Adrenal gland (tissue), 12 donors: ENCODE data around the gene ACTN1. TPM values are rescaled to one million over a fixed set of nuclear protein-coding genes. Genes with fewer than 3 reads are reported as not detected.
A peak's percentile ranks its signal among the peaks of the same experiment; 100 is the strongest.

Source experiments
- DNase-seq, 7 donors: peaks; one replicate each; pipeline ENCODE4 v3.0.0-alpha.2; 2019 to 2020
- H3K27ac ChIP-seq, 5 donors: fragments of 200-600 bp; sonication (generic) in 4 of 5; 1 replicate in 3 of 5; 2 replicates in 2 of 5; pipeline versions ENCODE4 v1.5.1 to v1.8.0; 2016 to 2020; ENCODE audit warnings: mild to moderate bottlenecking in 1 of 5
- H3K27me3 ChIP-seq: fragments of 200-600 bp; 2 replicates; pipeline ENCODE4 v1.8.0; 2021
- H3K36me3 ChIP-seq, 2 donors: fragments of 200-600 bp; replicated peaks in 1 of 2; 1 replicate in 1 of 2; 2 replicates in 1 of 2; pipeline versions ENCODE4 v1.5.1 to v1.8.0; 2018 to 2022
- H3K4me1 ChIP-seq, 2 donors: fragments of 200-600 bp; replicated peaks in 1 of 2; 1 replicate in 1 of 2; 2 replicates in 1 of 2; pipeline versions ENCODE4 v1.5.1 to v1.8.0; 2018 to 2021
- H3K4me3 ChIP-seq, 4 donors: fragments of 200-600 bp; sonication (generic) in 3 of 4; one replicate each; pipeline ENCODE4 v1.5.1; 2016 to 2018
- H3K9me3 ChIP-seq, 3 donors: fragments of 200-600 bp; sonication (generic) in 1 of 3; replicated peaks in 1 of 3; 1 replicate in 2 of 3; 2 replicates in 1 of 3; pipeline versions ENCODE4 v1.5.1 to v1.8.0; 2016 to 2021
- POLR2A ChIP-seq, 2 donors: fragments of 450-650 bp; IDR thresholded peaks; one replicate each; pipeline ENCODE4 v1.6.1; 2017; ENCODE audit warnings: antibody characterized with exemption in 2 of 2, mild to moderate bottlenecking in 2 of 2, moderate library complexity in 1 of 2
- WGBS, 4 donors: extraction: QIAGEN DNeasy Blood & Tissue Kit in 2 of 4; methylation state at CpG; one replicate each; pipeline versions ENCODE4 v1.1.5 to v1.1.7; 2013 to 2017; 5-methylcytosine and 5-hydroxymethylcytosine counted together
- intact Hi-C, 2 donors: fragments of 100-400 bp; cut with DNase I; formaldehyde crosslinking; loops; one replicate each; pipeline versions ENCODE4 v1.14.1 to v1.15.0; 2022 to 2023
- polyA plus RNA-seq, 3 donors: library from polyadenylated mRNA; stranded (reverse); fragments of 200-250 nt in 2 of 3; fragments of 350-450 nt in 1 of 3; fragmentation: Illumina TruSeq in 1 of 3; extraction: RNeasy Lipid Tissue Mini Kit (QIAGEN cat#74804) in 1 of 3; gene quantifications; one replicate each; pipeline ENCODE4 v1.2.3, GENCODE V29; 2013 to 2014
- total RNA-seq, 9 donors: library from RNA; depleted of rRNA in 4 of 9; stranded (reverse); fragments of >200 nt in 4 of 9; fragments of 120-200 nt in 1 of 9; fragmentation: NEBNext Ultra II Directional in 1 of 9; extraction: Animal tissue kit (Norgen Biotek cat#: 25700) in 1 of 9; gene quantifications; one replicate each; pipeline versions ENCODE4 v1.1.0 to v1.2.4, GENCODE V29; 2013 to 2023
- TF ChIP-seq, protein P1 (sequence below), 6 experiments: fragments of 450-650 bp in 4 of 6; fragments of 200-600 bp in 2 of 6; sonication (generic) in 1 of 6; IDR thresholded peaks; 1 replicate in 5 of 6; 2 replicates in 1 of 6; pipeline versions ENCODE4 v1.5.1 to v1.8.0; 2016 to 2021; ENCODE audit warnings: antibody characterized with exemption in 6 of 6, mild to moderate bottlenecking in 2 of 6, moderate library complexity in 1 of 6
- donor health status: healthy with polysubstance abuse.
- donor health status: Bipolar disorder and iron deficiency.
- donor health status: DM: yes; HTN: yes; CAD: no.
- donor health status: DM: no; HTN: no; CAD: no.
- donor health status: DM: no; HTN: no; CAD: no.
- donor health status: DM: yes; HTN: yes; CAD: no.

Gene ACTN1
- total and polyA plus RNA-seq, 12 donors, result 11.6 to 180 (median 74.3) TPM

DNA sequence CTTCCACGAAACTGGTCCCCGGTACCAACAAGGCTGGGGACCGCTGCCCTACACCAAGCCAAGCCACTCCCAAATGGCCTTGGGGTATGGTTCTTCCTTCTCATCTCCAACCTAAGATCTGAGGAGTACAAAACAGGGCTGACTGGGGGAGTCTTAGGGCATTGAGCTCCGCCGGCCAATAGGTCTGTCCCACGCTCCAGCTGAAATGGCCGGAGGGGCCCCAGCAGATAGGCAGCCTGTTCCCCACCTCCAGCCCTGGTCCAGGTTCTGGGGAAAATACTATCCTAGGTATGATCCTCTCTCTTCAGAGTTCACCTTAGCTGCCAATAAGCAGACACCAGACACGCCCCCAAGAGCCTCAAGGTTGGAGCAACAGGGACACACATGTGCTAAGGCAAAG, 90.2 kb downstream of the ACTN1 start:
- 92 to 98% (median 97%) methylated on average over 4 to 8 of the region's 8 CpGs for WGBS, 4 donors
- TF ChIP-seq POLR2A (IDR thresholded peaks at IDR 0.05), result no peak
- TF ChIP-seq, protein P1, sequence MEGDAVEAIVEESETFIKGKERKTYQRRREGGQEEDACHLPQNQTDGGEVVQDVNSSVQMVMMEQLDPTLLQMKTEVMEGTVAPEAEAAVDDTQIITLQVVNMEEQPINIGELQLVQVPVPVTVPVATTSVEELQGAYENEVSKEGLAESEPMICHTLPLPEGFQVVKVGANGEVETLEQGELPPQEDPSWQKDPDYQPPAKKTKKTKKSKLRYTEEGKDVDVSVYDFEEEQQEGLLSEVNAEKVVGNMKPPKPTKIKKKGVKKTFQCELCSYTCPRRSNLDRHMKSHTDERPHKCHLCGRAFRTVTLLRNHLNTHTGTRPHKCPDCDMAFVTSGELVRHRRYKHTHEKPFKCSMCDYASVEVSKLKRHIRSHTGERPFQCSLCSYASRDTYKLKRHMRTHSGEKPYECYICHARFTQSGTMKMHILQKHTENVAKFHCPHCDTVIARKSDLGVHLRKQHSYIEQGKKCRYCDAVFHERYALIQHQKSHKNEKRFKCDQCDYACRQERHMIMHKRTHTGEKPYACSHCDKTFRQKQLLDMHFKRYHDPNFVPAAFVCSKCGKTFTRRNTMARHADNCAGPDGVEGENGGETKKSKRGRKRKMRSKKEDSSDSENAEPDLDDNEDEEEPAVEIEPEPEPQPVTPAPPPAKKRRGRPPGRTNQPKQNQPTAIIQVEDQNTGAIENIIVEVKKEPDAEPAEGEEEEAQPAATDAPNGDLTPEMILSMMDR (IDR thresholded peaks at IDR 0.05), result no peak
- Histone ChIP-seq H3K36me3 (peaks cover 0 to 86% of the 10 kb centered on the region in 2 donors), H3K4me3 (no peak overlapping the region), H3K27ac (no peak overlapping the region), H3K27me3 (no peaks in the 10 kb centered on the region), H3K4me1 (no peaks in the 10 kb centered on the region), H3K9me3 (no peaks in the 10 kb centered on the region)
- peak in 1 of 7 donors; percentile 6 for DNase-seq
- intact Hi-C loops, result no loop called here

DNA sequence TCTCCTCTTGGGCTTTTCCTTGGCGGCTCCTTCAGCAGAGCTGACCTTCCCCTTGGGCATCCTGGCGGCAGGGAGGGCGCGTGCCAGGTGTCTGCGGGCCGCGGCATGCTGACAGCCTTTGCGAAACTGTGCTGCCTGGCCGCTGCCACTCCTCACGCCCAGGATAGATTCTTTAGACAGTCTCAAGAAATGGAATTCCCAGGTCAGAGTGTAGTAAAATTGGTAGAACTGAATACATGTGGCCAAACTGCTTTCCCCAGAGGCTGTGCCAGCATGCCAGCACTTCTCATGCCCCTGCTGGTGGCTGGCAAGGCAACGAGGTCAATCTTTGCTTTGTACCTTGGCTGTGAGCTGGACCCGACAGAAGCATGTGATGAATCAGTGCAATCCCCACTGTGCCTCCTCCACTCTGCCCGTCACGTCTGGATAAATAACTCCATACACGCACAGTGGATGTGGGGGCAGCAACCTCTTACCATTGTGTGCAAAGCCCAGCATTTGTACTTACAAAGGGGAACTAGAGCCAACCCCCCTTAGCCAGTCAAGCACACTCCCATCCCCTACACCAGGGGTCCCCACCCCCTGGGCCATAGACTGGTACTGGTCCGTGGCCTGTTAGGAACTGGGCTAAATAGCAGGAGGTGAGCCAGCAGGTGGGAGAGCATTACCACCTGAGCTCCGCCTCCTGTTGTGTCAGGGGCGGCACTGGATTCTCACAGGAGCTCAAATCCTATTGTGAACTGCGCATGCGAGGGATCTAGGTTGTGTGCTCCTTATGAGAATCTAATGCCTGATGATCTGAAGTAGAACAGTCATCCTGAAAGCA, 90.9 kb downstream of the ACTN1 start:
- DNase-seq, result peak in 3 of 7 donors; percentile 16 to 34 (median 29)
- no peak for TF ChIP-seq POLR2A (IDR thresholded peaks at IDR 0.05)
- TF ChIP-seq, protein P1 (IDR thresholded peaks at IDR 0.05), result no peak
- no peaks in the 10 kb centered on the region for H3K27me3 ChIP-seq
- 84 to 90% (median 87%) methylated on average over 18 to 20 of the region's 20 CpGs for WGBS, 4 donors
- no peak overlapping the region for H3K4me3 ChIP-seq
- no peak overlapping the region for H3K27ac ChIP-seq
- intact Hi-C loops, result no loop called here
- no peaks in the 10 kb centered on the region for H3K4me1 ChIP-seq
- no peaks in the 10 kb centered on the region for H3K9me3 ChIP-seq
- peaks cover 0 to 86% of the 10 kb centered on the region in 2 donors for H3K36me3 ChIP-seq

DNA sequence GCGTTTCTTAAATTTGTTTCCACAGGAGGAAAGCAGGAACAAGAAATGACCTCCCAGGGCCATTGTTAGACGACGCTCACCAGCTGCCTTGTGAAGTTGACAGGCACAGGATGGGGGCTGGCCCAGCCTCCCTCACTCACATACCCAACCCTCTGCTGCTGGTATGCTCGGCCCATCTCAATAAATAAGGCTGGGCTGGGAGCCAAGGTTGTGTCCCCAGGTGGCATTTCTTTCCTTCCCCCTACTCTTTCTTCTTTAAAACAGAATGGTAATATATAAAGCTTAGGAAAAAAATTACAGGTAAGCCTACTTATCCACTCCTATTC, 93.0 kb downstream of the ACTN1 start:
- WGBS, 4 donors, result 63 to 82% (median 70%) methylated on average over 4 of the region's 4 CpGs
- peaks cover 0 to 85% of the 10 kb centered on the region in 2 donors for H3K36me3 ChIP-seq
- no peaks in the 10 kb centered on the region for H3K4me1 ChIP-seq
- H3K27ac ChIP-seq, result no peak overlapping the region
- no peak for TF ChIP-seq POLR2A (IDR thresholded peaks at IDR 0.05)
- TF ChIP-seq, protein P1 (IDR thresholded peaks at IDR 0.05), result no peak
- H3K4me3 ChIP-seq, result no peak overlapping the region
- intact Hi-C loops, result no loop called here
- no peaks in the 10 kb centered on the region for H3K9me3 ChIP-seq
- no peak for DNase-seq
- no peaks in the 10 kb centered on the region for H3K27me3 ChIP-seq

DNA sequence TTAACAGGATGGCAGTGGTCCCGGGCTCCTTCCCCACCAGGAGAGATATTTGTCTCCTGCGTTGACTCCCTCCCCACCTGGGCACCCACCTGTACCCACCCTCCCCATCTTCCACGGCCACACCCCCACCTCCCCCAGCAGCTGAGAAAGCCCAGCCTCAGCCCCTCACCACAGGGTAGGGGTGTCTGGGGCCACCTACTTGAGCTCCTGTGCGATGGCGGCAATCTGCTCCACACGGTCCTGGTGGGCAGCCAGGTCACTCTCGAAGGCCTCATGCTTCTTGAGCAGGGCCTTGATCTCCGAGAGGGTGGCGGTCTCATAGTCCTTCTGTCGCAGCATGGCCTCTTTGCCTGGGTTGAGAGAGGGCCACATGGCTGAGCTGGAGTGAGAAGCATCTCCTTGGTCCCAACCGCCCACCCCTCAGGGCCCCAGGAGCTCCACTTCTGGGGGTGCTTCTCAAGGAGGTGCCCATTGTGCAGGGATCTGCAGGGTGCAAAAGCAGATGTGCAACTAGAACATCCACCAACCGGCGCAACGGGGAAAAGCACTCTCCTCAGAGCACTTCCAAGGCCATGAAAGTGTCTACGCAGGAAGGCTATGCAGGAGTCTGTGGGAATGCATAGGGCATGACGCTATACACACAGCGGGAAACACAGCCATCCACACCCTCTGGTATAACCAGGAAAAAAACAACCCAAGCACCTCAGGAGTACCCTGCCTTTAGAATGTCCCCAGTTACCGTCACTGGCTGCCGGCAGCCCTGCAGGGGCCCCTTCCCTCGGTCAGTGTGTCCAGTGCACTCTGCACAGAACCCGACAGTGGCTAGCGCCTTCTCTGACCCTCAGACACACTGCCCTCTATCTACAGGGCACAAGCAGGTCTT, 93.6 kb downstream of the ACTN1 start:
- WGBS, 4 donors, result 95 to 98% (median 96%) methylated on average over 13 to 22 of the region's 22 CpGs
- intact Hi-C loops, result no loop called here
- H3K27ac ChIP-seq, result no peak overlapping the region
- no peaks in the 10 kb centered on the region for H3K27me3 ChIP-seq
- DNase-seq, result no peak
- TF ChIP-seq, protein P1 (IDR thresholded peaks at IDR 0.05), result no peak
- TF ChIP-seq POLR2A (IDR thresholded peaks at IDR 0.05), result no peak
- H3K4me1 ChIP-seq, result no peaks in the 10 kb centered on the region
- no peak overlapping the region for H3K4me3 ChIP-seq
- H3K36me3 ChIP-seq, result peaks cover 0 to 85% of the 10 kb centered on the region in 2 donors
- H3K9me3 ChIP-seq, result no peaks in the 10 kb centered on the region
